Kidney (tissue), 14 donors: ENCODE measurements around the gene INSIG2. TPM values are rescaled to one million over a fixed set of nuclear protein-coding genes. Genes with fewer than 3 reads are reported as not detected.

Source experiments
- DNase-seq, 5 donors: peaks; one replicate each; pipeline ENCODE4 v3.0.0-alpha.2; 2013 to 2020
- FAIRE-seq: peaks from 2 replicates; lab custom pipeline; 2012; peaks lifted over from hg19 to GRCh38; lab: Jason Lieb, UNC
- H3K27ac ChIP-seq, 2 donors: one replicate each; pipeline ENCODE4 v1.7.0; 2013; ENCODE audit warnings: low read depth in 2 of 2, low read length in 2 of 2, inconsistent platforms in 1 of 2
- H3K27me3 ChIP-seq: one replicate; pipeline ENCODE4 v1.7.1; 2013; ENCODE audit warnings: low read length, inconsistent platforms; ENCODE audit not compliant: control insufficient read depth, insufficient read depth
- H3K36me3 ChIP-seq, 3 donors: one replicate each; pipeline versions ENCODE4 v1.7.0 to v1.7.1; 2013; ENCODE audit warnings: low read length in 3 of 3, control low read depth in 1 of 3, inconsistent platforms in 1 of 3; ENCODE audit not compliant: insufficient read depth in 3 of 3, control insufficient read depth in 2 of 3
- H3K4me1 ChIP-seq, 3 donors: one replicate each; pipeline versions ENCODE4 v1.7.0 to v1.7.1; 2013; ENCODE audit warnings: low read length in 3 of 3, inconsistent platforms in 1 of 3, low read depth in 1 of 3; ENCODE audit not compliant: control insufficient read depth in 2 of 3, insufficient read depth in 2 of 3
- H3K4me3 ChIP-seq, 3 donors: one replicate each; pipeline versions ENCODE4 v1.7.0 to v1.8.1; 2013; ENCODE audit warnings: low read length in 3 of 3, control low read depth in 1 of 3, inconsistent platforms in 1 of 3
- H3K9ac ChIP-seq, 3 donors: one replicate each; pipeline versions ENCODE4 v1.7.0 to v1.7.1; 2013; ENCODE audit warnings: low read length in 3 of 3, control low read depth in 1 of 3, inconsistent platforms in 1 of 3
- H3K9me3 ChIP-seq, 3 donors: one replicate each; pipeline versions ENCODE4 v1.7.0 to v1.7.1; 2013; ENCODE audit warnings: low read length in 3 of 3, control low read depth in 1 of 3, inconsistent platforms in 1 of 3; ENCODE audit not compliant: control insufficient read depth in 2 of 3, insufficient read depth in 1 of 3
- intact Hi-C: fragments of 100-400 bp; cut with DNase I; formaldehyde crosslinking; loops from one replicate; pipeline ENCODE4 v1.11.1; 2022
- polyA plus RNA-seq: library from polyadenylated mRNA; stranded (reverse); fragments of 350-450 nt; fragmentation: Illumina TruSeq; extraction: RNeasy Lipid Tissue Mini Kit (QIAGEN cat#74804); gene quantifications from one replicate; pipeline ENCODE4 v1.2.3, GENCODE V29; 2014; ENCODE audit warnings: low read depth, low replicate concordance; ENCODE audit not compliant: insufficient read depth
- total RNA-seq: library from RNA; stranded (reverse); fragmentation: NEBNext Ultra II Directional; extraction: Animal tissue kit (Norgen Biotek cat#: 25700); gene quantifications from one replicate; pipeline ENCODE4 v1.2.1, GENCODE V29; 2021
- TF ChIP-seq, protein P1 (sequence below): IDR thresholded peaks from 3 replicates; pipeline ENCODE4 v1.5.1; 2012; ENCODE audit warnings: mild to moderate bottlenecking, moderate library complexity, borderline replicate concordance; ENCODE audit not compliant: insufficient read depth; ENCODE audit errors: extremely low read depth
- donor health status: control.
- donor health status: control.
- donor health status: control.
- donor health status: control.
- donor health status: control.
- donor health status: DM: yes; HTN: yes; CAD: no.
- donor health status: Normal renal cell carcinoma (clear cell type).

Gene INSIG2
- total and polyA plus RNA-seq, 2 donors from 2014 or later = 18.4 to 29.0 TPM

DNA sequence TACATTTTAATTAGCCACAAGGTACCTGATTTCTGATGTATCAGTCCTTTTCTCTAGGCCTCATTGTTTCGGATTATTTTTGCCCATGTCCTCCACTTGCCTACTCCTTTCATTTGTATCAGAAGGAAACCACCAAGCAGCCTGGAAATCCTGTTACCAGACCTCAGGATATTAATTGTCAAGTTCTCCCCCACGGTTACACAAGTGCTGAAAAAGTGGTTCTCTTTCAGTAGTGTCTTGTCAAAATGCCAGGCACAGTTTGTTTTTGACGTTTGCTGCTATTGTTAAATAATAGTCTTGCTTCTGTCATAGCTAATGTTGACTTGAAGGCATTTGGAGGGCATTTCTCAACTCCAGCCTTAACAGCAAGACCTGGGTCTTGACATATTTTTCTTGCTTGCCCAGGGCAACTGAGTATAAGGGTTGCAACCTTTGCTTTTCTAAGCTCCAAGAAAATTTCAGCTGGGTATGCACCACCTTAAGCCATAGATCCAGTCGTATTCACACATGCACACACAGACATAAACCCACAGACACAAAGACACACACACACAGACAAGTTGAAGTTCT is 31.0 kb downstream of the INSIG2 start:
- no peak overlapping the region for H3K4me3 ChIP-seq
- H3K36me3 ChIP-seq = no peaks in the 10 kb centered on the region
- TF ChIP-seq, protein P1, sequence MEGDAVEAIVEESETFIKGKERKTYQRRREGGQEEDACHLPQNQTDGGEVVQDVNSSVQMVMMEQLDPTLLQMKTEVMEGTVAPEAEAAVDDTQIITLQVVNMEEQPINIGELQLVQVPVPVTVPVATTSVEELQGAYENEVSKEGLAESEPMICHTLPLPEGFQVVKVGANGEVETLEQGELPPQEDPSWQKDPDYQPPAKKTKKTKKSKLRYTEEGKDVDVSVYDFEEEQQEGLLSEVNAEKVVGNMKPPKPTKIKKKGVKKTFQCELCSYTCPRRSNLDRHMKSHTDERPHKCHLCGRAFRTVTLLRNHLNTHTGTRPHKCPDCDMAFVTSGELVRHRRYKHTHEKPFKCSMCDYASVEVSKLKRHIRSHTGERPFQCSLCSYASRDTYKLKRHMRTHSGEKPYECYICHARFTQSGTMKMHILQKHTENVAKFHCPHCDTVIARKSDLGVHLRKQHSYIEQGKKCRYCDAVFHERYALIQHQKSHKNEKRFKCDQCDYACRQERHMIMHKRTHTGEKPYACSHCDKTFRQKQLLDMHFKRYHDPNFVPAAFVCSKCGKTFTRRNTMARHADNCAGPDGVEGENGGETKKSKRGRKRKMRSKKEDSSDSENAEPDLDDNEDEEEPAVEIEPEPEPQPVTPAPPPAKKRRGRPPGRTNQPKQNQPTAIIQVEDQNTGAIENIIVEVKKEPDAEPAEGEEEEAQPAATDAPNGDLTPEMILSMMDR = no peak
- intact Hi-C loops = no loop called here
- H3K9me3 ChIP-seq = no peaks in the 10 kb centered on the region
- H3K27me3 ChIP-seq = no peaks in the 10 kb centered on the region
- peaks cover 2 to 6% (median 3%) of the 10 kb centered on the region in 3 donors for H3K4me1 ChIP-seq
- no peak overlapping the region for H3K9ac ChIP-seq
- DNase-seq = no peak
- no peak overlapping the region for H3K27ac ChIP-seq
- no peak for FAIRE-seq

DNA sequence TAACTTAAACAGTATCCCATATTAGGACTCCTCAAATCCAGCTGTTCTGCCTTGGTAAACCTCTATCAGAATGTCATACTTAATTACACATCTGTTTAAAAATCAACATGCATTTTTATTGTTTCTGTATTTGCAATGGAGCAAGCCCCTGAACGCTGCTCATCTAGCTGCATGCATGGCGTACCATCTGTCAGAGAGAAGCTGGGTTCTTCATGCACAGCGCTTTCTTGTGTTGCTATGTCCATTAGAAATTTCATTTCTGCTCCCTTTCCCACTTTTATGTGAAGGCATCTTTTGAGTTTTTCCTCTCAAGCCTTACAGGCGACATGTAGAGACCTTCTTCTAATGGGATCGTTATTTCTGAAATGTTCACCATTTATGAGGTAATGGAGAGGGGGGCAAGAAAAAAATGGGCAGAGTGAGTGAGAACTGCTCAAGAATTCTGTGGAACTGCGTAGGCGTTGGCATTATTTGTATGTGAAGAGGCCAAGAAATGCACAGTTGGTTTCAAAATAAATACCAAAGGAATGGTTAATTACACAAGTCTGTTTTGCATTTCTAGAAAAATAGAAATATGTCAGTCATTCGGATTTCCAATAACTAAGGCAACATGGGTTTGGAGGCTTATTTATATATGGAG is 31.6 kb downstream of the INSIG2 start:
- Histone ChIP-seq H3K9ac (no peak overlapping the region), H3K9me3 (no peaks in the 10 kb centered on the region), H3K27me3 (no peaks in the 10 kb centered on the region), H3K36me3 (no peaks in the 10 kb centered on the region), H3K4me3 (no peak overlapping the region), H3K4me1 (peaks cover 2 to 6% (median 3%) of the 10 kb centered on the region in 3 donors), H3K27ac (no peak overlapping the region)
- FAIRE-seq = no peak
- no peak for DNase-seq
- intact Hi-C loops = no loop called here
- TF ChIP-seq, protein P1 = no peak

DNA sequence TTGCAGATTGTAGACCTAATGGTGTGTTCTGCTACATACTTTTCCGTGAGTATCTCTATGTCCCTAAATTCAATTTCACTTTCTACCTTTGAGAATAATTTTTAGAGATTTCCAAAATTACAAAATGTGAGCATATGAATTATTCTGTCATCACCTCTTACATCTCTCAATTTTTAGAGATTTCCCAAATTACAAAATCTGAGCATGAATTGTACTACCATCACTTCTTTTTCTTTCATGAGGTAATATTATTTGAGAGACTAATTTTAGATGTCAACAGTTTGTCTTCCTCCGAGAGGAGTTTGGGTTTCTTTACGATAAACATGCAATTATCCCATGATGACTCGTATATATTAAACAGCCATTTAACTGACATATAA is 32.1 kb downstream of the INSIG2 start:
- Histone ChIP-seq H3K4me3 (no peak overlapping the region), H3K36me3 (no peaks in the 10 kb centered on the region), H3K9me3 (no peaks in the 10 kb centered on the region), H3K27me3 (no peaks in the 10 kb centered on the region), H3K4me1 (peaks cover 2 to 6% (median 3%) of the 10 kb centered on the region in 3 donors), H3K27ac (no peak overlapping the region), H3K9ac (no peak overlapping the region)
- DNase-seq = no peak
- TF ChIP-seq, protein P1 = no peak
- FAIRE-seq = no peak
- intact Hi-C loops = no loop called here

DNA sequence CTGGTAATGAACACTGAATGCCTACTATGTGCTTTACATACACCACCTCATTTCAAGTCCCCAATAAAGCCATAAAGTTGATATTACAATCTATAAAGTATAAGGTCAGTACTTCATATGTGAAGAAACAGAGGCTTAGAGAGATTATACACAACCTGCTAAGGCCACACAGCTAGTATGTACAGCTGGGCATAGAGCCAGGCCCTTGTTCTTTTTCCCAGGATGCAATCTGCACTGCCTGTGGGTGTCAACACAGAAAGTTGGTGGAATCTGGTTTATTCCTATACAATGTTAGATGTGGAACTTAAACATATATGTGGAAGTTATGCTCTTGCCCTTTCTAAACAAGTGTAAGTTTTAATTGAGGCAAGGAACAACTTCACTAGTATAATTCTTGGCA is 32.8 kb downstream of the INSIG2 start:
- Histone ChIP-seq H3K4me3 (no peak overlapping the region), H3K4me1 (peaks cover 2 to 6% (median 3%) of the 10 kb centered on the region in 3 donors), H3K27ac (no peak overlapping the region), H3K36me3 (no peaks in the 10 kb centered on the region), H3K9ac (no peak overlapping the region), H3K27me3 (no peaks in the 10 kb centered on the region), H3K9me3 (no peaks in the 10 kb centered on the region)
- intact Hi-C loops = no loop called here
- TF ChIP-seq, protein P1 = no peak
- FAIRE-seq (no peak), DNase-seq (no peak)
